Panc1 (cell line): ENCODE measurements around the gene SLC16A6.
"Not testable (repeated sequence)": the region's sequence is repeated elsewhere in the genome, so short reads cannot be mapped to it uniquely, and the experiment has no call there.

Experiments
- CTCF ChIP-seq: fragments of 450-650 bp; IDR thresholded peaks from 2 replicates; pipeline ENCODE4 v1.5.1; 2017; ENCODE audit warnings: mild to moderate bottlenecking
- REST ChIP-seq, 2 experiments: IDR thresholded peaks; 2 replicates each; pipeline ENCODE4 v1.6.1; 2011 to 2012; ENCODE audit warnings: low read depth in 2 of 2, control low read depth in 1 of 2, low read length in 1 of 2, mild to moderate bottlenecking in 1 of 2, moderate library complexity in 1 of 2; ENCODE audit not compliant: insufficient read depth in 1 of 2
- TCF7L2 ChIP-seq: IDR thresholded peaks from 2 replicates; pipeline ENCODE4 v1.6.1; 2011; ENCODE audit warnings: mild to moderate bottlenecking, low read depth, low read length, inconsistent platforms

- TF ChIP-seq CTCF; REST (IDR thresholded peaks at IDR 0.05; ENCODE audit: insufficient read depth in 1 of 2, low read depth in 2 of 2, low read length in 1 of 2); TCF7L2: not testable (repeated sequence)
Observed at GRCh38 chr17:68228039-68228680, 62.8 kb downstream of the SLC16A6 start.
